Right ventricle myocardium inferior (tissue), 1 donor: ENCODE measurements around the gene PSTPIP2. TPM values are rescaled to one million over a fixed set of nuclear protein-coding genes. Genes with fewer than 3 reads are reported as not detected.
"Not testable (repeated sequence)": the region's sequence is repeated elsewhere in the genome, so short reads cannot be mapped to it uniquely, and the experiment has no call there.

Source experiments
- ATAC-seq: fragments of 200-7000 bp; cut with Tn5 transposase; one replicate; pipeline ENCODE4 v1.9.1; 2020; ENCODE audit warnings: mild to moderate bottlenecking, moderate library complexity
- DNase-seq: peaks from one replicate; pipeline ENCODE4 v3.0.0; 2021; ENCODE audit errors: missing footprints
- intact Hi-C: fragments of 100-400 bp; cut with DNase I; formaldehyde crosslinking; loops from one replicate; pipeline ENCODE4 v1.11.0; 2022
- total RNA-seq: library from RNA; stranded (reverse); fragmentation: NEBNext Ultra II Directional; extraction: Animal tissue kit (Norgen Biotek cat#: 25700); gene quantifications from one replicate; pipeline ENCODE4 v1.2.1, GENCODE V29; 2021
- donor health status: DM: no; HTN: yes; CAD: no; lungs with severe emphysema.

The PSTPIP2 gene
- total RNA-seq, 1 donor from 2014 or later: 2.0 TPM

DNA sequence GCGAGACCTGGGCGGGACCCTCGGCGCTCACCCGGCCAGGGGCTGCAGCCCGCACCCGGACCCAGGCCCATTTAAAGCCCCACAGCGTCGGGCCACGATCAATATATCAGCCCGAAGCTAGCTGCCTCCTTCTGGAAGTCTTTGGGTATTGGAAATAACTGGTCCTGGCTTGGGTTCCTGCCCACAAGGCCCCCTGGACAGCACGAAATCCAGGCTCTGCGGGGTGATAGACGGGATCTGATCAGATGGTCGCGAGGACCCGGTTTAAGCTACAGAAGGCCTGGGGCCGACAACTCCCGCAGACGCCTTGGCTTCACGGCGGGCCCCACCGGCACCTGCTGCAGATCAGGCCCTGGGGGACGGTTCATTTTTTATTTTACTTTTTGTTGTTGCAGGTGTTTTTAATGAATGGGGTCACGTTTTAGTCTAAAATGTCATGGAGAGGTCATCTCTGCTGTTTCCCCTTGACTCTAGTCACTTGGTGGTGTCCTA is 362 bp upstream of the PSTPIP2 start:
- intact Hi-C loops: loop anchor here (5.0 kb wide), 3 partner anchors 105 to 405 kb away; partner anchors contain the start of gene EPG5
- DNase-seq (peak; percentile 50), ATAC-seq (no peak)

DNA sequence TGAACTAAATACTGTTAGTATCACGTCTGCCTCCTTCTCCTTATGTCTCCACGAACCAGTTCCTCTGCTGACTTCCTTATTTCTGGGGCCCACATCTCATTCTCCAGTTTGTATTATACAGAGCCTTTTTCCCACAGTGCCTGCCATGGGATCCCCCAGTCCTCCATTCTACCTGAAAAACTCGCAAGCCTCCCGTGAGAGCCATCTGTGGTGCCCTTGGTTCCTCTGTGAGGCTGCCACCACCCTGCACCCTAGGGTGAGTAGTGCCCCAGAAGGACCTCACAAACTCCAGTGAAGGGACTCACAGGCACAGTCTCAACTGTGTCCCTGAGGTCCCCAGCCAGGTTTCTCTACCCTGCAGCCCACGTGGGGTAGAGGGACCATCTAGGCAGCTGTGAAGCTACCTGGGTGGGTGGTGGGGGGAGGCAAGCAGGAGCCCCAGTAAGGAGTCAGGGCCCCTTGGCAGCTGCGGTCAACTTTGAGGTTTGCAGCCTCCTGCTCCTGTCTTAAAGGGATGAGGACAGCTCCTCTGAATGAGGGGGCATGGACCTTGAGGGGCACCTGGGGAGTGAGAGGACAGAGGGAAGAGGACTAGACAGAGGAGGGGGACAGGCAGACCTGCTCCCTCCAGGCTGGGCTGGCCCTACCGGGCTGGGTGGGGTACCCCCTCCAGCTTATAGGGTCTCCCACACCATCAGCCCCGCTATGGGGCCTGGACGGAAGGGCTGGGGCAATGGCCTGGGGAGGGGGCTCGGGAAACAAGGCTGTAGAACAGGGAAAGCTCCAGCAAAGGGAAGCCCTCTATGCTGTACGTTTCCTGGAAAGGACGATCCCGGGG is 1.0 kb downstream of the PSTPIP2 start:
- DNase-seq (no peak), ATAC-seq (peak; percentile 12)
- intact Hi-C loops: loop anchor here (5.0 kb wide), 3 partner anchors 104 to 404 kb away; partner anchors contain the start of gene EPG5

- no peak for ATAC-seq
- intact Hi-C loops: loop anchor here (5.0 kb wide), 3 partner anchors 103 to 403 kb away; partner anchors contain the start of gene EPG5
- no peak for DNase-seq
Observed at GRCh38 chr18:46070232-46070631, 1.8 kb downstream of the PSTPIP2 start.

GRCh38 chr18:46069524-46069923 is 2.5 kb downstream of the PSTPIP2 start:
- DNase-seq: no peak
- no peak for ATAC-seq
- intact Hi-C loops: no loop called here

DNA sequence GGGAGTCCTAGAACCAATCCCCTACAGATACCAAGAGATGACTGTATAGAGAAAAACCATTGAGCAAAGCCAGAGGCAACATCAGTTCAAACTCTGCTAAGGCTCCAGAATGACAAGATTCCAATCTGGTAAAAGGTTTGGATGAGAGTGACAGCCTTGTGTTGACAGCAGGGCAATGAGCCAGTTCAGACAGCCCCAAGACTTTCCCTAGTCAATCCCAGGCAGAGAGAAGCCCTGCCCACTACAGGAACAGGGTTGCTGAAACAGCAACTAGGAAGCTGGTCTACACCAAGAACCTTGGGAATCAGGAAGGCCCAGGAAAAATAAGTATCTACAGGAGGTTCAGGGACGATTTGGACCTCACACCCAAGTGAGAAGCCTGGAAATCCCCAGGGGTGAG is 3.3 kb downstream of the PSTPIP2 start:
- DNase-seq: no peak
- intact Hi-C loops: no loop called here
- no peak for ATAC-seq

DNA sequence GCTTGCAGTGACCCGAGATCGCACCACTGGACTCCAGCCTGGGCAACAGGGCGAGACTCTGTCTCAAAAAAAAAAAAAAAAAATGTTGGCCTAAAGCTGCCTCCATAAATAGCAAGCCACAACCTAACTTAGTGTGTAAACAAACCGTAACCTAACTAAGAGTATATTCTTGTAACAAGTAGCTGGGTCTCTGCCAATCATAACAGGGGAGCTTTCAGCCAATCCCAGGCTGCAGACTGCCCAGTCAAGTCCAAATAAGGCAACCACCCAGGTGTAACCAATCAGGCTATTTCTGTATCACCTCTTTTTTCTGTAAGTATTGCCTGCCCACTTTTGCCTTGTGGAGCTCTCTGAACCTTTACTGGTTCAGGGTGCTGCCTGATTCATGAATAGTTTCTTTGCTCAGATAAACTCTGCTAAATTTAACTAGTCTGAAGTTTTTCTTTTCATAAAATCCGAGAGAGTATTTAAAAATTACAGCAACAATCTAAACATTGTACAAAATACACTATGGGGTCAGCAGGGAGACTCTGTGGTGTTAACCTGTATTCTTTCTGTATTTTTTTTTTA is 4.5 kb downstream of the PSTPIP2 start:
- intact Hi-C loops: no loop called here
- DNase-seq: no peak
- no peak for ATAC-seq

GRCh38 chr18:46062781-46063180 is 9.3 kb downstream of the PSTPIP2 start:
- ATAC-seq: no peak
- no peak for DNase-seq
- intact Hi-C loops: no loop called here

GRCh38 chr18:46061796-46062195 is 10.3 kb downstream of the PSTPIP2 start:
- ATAC-seq: no peak
- intact Hi-C loops: no loop called here
- no peak for DNase-seq

DNA sequence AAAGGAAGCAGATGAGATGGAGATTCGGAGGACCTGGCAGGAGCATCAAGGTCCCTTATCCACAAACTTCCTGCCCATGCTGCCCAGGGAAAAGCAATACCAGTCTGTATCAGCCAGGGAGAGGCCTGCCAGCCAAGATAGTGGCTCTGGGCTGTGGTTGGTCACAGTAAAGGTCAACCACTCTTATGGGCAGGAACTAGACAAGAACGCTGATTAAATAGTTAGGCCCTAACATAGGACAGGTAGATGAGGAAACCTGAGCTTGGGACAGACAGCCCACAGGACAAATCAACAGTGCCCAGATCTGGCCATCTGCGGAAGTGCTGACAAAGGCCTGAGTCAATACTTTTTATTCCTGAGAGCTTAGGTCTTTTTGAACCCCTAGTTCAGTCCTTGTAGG is 10.7 kb downstream of the PSTPIP2 start:
- ATAC-seq: peak; percentile 37
- no peak for DNase-seq
- intact Hi-C loops: no loop called here

GRCh38 chr18:46060359-46060841 is 11.7 kb downstream of the PSTPIP2 start:
- intact Hi-C loops: no loop called here
- DNase-seq (no peak), ATAC-seq (no peak)

- intact Hi-C loops: no loop called here
Observed at GRCh38 chr18:46055838-46056230, 16.2 kb downstream of the PSTPIP2 start.

GRCh38 chr18:46054956-46055837 is 16.9 kb downstream of the PSTPIP2 start:
- ATAC-seq (no peak), DNase-seq (no peak)
- intact Hi-C loops: no loop called here

More at GRCh38 chr18:46055838-46056230, 16.2 kb downstream of the PSTPIP2 start:
- DNase-seq (no peak), ATAC-seq (no peak)

DNA sequence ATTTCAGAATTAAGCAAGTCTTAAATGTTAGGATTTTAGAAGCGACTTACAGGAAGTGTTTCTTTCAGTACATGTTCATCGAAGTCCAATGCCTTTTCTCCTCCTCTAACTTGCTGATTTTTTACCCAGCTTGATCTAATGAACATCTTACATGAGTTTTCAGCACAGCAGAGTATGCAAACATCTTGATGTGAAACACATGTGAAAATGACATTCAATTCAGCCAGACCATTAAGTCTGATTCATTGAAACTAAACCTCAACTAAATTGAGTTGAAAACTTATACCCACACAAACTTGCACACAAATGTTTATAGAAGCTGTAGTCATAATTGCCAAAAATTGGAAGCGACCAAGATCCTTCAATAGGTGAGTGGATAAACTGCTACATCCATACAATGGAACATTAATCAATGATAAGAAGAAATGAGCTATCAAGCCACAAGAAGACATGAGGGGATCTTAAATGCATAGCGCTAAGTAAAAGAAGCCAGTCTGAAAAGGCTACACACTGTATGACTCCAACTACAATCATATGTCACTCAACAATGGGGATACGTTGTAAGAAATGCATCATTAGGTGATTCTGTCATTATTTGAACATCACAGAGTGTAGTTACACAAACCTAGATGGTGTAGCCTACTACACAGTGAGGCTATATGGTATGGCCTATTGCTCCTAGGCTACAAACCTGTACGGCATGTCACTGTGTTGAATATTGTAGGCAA is 18.5 kb downstream of the PSTPIP2 start:
- no peak for ATAC-seq
- intact Hi-C loops: loop anchor here (2.0 kb wide), 1 partner anchor 45 kb away; no protein-coding TSS in a partner anchor
- DNase-seq: no peak

GRCh38 chr18:46051731-46052461 is 20.2 kb downstream of the PSTPIP2 start:
- ATAC-seq (no peak), DNase-seq (no peak)
- intact Hi-C loops: loop anchor here (2.0 kb wide), 1 partner anchor 43 kb away; no protein-coding TSS in a partner anchor

DNA sequence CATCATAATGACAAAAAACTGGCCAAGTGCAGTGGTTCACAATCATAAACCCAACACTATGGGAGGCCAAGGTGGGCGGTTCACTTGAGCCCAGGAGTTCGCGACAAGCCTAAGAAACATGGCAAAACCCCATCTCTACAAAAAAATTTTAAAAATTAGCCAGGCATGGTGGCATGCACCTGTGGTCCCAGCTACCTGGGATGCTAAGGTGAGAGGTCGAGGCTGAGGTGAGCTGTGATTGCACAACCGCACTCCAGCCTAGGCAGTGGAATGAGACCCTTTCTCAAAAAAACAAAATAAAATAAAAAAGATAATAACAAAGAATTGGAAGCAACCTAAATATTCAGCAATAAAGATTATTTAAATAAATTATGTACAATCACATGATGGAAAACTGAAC is 21.8 kb downstream of the PSTPIP2 start:
- intact Hi-C loops: no loop called here

GRCh38 chr18:46048641-46049040 is 23.4 kb downstream of the PSTPIP2 start:
- no peak for ATAC-seq
- intact Hi-C loops: no loop called here
- no peak for DNase-seq

More for the DNA sequence above, 21.8 kb downstream of the PSTPIP2 start:
- ATAC-seq: no peak
- DNase-seq: no peak

DNA sequence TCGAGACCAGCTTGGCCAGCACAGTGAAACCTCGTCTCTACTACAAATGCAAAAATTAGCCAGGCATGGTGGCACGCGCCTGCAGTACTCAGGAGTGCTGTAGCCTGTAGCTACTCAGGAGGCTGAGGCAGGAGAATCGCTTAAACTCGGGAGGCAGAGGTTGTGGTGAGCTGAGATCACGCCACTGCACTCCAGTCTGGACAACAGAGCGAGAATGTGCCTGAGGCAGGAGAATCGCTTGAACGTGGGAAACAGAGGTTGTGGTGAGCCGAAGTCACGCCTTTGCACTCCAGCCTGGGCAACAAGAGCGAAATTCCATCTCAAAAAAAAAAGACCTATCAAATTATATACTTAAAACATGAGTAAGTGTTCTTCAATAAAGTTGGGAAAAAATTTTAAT is 24.7 kb downstream of the PSTPIP2 start:
- ATAC-seq, intact Hi-C loops, DNase-seq: not testable (repeated sequence)
